ENCODE measurements around the gene SMCR8.
"Not testable (repeated sequence)": the region's sequence is repeated elsewhere in the genome, so short reads cannot be mapped to it uniquely, and the experiment has no call there.

SMCR8 gene

DNA sequence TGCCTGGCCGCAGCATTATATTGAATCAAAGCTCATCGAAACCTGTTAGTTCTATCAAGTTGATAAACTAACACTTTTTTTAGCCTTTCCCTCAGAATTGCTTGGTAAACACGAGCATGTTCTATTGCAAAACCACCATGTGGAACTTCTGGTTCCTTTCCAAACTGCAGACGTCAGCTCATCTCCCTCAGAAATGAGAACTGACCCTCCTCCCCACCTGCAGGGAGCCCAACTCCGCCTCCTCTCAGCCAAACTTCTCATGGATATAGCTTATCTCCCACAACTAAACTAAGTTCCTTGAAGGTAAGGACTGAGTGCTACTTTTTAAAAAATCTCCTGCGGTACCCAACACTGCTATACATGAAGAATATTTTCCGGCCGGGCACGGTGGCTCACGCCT lies 41.5 kb downstream of the SMCR8 start:
- 90 to 92% methylated on average over 10 of the region's 10 CpGs for WGBS, 2 experiments
- H3K36me3 ChIP-seq (ENCODE audit: control insufficient read depth, insufficient read depth, low read length) = peaks cover 14% of the 10 kb centered on the region
- H3K27me3 ChIP-seq (ENCODE audit: control insufficient read depth, insufficient read depth, low read length, poor library complexity, severe bottlenecking) = no peaks in the 10 kb centered on the region
- H3K4me3 ChIP-seq (ENCODE audit: insufficient read depth, low read depth, low read length) = no peak overlapping the region
- H3K4me1 ChIP-seq (ENCODE audit: control insufficient read depth, insufficient read depth, low read length) = no peaks in the 10 kb centered on the region
- no peaks in the 10 kb centered on the region for H3K9me3 ChIP-seq (ENCODE audit: control insufficient read depth, low read length)
- H3K27ac ChIP-seq (ENCODE audit: insufficient read depth, low read depth, low read length, poor library complexity, severe bottlenecking) = no peak overlapping the region

DNA sequence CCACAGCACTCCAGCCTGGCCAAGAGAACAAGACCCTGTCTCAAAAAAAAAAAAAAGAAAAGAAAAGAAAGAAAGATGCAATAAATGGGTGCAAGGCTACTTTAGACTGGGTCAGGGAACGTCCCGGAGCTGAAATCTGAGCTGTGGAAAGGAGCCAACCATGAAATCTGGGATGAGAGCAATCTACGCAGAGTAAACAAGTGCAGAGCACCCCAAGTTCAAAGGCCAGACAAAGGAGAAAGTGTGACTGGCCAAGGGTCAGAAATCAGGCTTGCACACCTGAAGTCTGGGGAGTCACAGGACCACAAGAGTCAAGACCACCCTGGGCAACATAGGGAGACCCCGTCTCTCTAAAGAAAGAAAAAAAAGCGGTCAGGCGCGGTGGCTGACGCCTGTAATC lies 45.4 kb downstream of the SMCR8 start:
- no peak overlapping the region for H3K4me3 ChIP-seq (ENCODE audit: insufficient read depth, low read depth, low read length)
- no peaks in the 10 kb centered on the region for H3K27me3 ChIP-seq (ENCODE audit: control insufficient read depth, insufficient read depth, low read length, poor library complexity, severe bottlenecking)
- H3K36me3 ChIP-seq (ENCODE audit: control insufficient read depth, insufficient read depth, low read length) = peaks cover 5% of the 10 kb centered on the region
- no peak overlapping the region for H3K27ac ChIP-seq (ENCODE audit: insufficient read depth, low read depth, low read length, poor library complexity, severe bottlenecking)
- WGBS, 2 experiments = 84 to 86% methylated on average over 8 of the region's 8 CpGs
- H3K4me1 ChIP-seq (ENCODE audit: control insufficient read depth, insufficient read depth, low read length) = no peaks in the 10 kb centered on the region
- H3K9me3 ChIP-seq (ENCODE audit: control insufficient read depth, low read length) = no peaks in the 10 kb centered on the region

DNA sequence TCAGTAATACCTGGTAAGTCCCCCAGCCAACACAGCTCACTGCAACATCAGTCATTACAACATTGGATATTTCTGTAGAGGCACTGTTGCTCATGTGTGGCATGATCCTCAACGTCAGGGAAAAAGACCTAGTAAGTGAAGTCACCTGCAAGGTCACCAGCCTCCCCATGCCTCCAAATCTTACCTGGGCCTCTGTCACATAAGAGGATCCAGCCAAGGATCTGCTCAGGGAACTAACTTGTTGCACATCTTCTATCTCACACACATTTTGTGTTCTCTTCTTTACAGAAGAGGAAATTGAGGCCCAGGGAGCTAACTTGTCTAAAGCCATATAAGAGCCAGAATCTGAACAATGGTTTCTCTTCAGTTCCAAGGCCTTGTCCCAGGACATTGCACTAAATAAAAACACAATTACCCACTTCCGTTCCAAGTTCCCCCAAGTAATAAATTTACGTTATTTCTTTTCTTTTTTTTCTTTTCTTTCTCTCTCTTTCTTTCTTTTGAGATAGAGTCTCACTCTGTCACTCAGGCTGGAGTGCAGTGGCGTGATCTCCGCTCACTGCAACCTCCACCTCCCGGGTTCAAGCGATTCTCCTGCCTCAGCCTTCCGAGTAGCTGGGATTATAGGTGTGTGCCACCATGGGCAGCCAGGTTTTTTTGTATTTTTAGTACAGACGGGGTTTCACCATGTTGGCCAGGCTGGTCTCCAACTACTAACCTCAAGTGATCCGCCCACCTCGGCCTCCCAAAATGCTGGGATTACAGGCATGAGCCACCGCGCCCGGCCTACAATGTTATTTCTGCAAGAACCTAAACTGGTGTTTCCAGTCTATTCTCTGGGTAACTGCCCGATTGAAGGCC lies 47.0 kb downstream of the SMCR8 start:
- H3K4me3 ChIP-seq (ENCODE audit: insufficient read depth, low read depth, low read length) = peak overlapping the region; percentile 87
- 68 to 71% methylated on average over 15 of the region's 15 CpGs for WGBS, 2 experiments
- H3K27me3 ChIP-seq (ENCODE audit: control insufficient read depth, insufficient read depth, low read length, poor library complexity, severe bottlenecking) = no peaks in the 10 kb centered on the region
- H3K9me3 ChIP-seq (ENCODE audit: control insufficient read depth, low read length) = no peaks in the 10 kb centered on the region
- no peak overlapping the region for H3K27ac ChIP-seq (ENCODE audit: insufficient read depth, low read depth, low read length, poor library complexity, severe bottlenecking)
- no peaks in the 10 kb centered on the region for H3K4me1 ChIP-seq (ENCODE audit: control insufficient read depth, insufficient read depth, low read length)
- H3K36me3 ChIP-seq (ENCODE audit: control insufficient read depth, insufficient read depth, low read length) = peaks cover 5% of the 10 kb centered on the region

DNA sequence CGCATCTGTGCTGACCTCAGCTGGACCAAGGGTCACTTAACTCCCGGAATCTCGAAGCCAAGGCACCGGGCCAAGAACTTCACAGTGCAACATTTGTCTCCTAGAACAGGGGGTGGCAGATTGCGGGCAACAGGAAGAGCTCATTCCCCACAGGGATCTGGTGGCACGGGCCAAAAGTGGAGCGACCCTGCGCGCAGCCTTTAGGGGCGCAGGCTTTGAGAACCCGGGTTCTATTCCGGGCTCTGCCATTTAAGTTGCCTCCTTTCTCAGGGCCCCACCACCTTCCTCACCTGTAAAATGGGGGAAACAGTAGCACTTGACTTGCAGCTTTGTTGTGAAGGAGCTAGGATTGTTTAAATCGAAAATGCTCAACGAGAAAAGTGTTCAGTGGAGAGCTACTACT lies 47.6 kb downstream of the SMCR8 start:
- H3K27ac ChIP-seq (ENCODE audit: insufficient read depth, low read depth, low read length, poor library complexity, severe bottlenecking) = no peak overlapping the region
- peak overlapping the region; percentile 87 for H3K4me3 ChIP-seq (ENCODE audit: insufficient read depth, low read depth, low read length)
- no peaks in the 10 kb centered on the region for H3K27me3 ChIP-seq (ENCODE audit: control insufficient read depth, insufficient read depth, low read length, poor library complexity, severe bottlenecking)
- H3K36me3 ChIP-seq (ENCODE audit: control insufficient read depth, insufficient read depth, low read length) = peaks cover 5% of the 10 kb centered on the region
- no peaks in the 10 kb centered on the region for H3K4me1 ChIP-seq (ENCODE audit: control insufficient read depth, insufficient read depth, low read length)
- no peaks in the 10 kb centered on the region for H3K9me3 ChIP-seq (ENCODE audit: control insufficient read depth, low read length)
- WGBS, 2 experiments = 10% methylated on average over 14 of the region's 14 CpGs

DNA sequence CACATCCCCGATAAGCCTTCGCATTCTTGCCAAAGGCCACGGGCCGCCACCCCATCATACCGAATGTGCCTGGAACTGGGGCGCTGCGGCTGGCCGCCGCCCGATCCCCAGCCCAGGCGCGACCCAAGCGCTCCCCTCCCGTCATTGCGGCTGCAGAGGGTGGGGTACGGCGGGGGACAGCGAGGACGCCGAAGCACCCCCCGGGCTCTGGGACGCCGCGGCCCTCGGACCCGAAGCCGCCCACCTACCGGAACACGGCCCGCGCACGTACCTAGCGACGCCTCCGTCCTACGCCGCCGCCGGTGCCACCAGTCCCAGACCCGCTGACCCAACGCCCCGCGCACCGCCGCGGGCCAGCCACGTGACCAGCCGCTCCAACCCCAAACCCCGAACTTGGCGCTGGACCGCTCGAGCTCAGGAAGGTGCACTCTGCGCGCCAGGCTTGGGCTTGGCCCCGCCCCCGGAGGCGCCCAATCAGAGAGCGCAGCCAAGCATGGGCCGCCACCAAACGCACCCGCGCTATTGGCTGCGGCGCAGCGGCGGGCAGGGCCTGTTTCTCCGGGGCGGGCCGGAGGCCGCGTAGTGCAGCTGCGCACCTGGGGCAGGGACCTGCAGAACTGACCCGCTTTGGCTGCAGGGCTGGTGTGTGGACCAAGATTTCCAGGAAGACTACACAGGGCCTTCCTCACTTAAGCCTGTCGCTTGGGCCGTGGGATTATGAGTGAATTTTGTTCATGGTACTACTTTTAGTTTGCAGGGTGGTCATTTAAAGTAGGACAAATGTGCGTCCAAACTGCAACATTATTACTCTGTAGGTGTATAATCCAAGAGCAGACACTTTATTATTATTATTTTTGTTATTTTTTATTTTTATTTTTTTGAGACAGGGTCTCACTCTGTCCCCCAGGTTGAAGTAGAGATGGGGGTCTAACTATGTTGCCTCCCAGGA lies 48.3 kb downstream of the SMCR8 start, which contains the start of gene SHMT1:
TSS of gene SHMT1 (minus strand) at position 450 of the 949 bp plus-strand sequence. CDS start 7,569 bp downstream, outside the sequence.
- Histone ChIP-seq H3K27me3 (ENCODE audit: control insufficient read depth, insufficient read depth, low read length, poor library complexity, severe bottlenecking) (no peaks in the 10 kb centered on the region), H3K9me3 (ENCODE audit: control insufficient read depth, low read length) (no peaks in the 10 kb centered on the region), H3K4me1 (ENCODE audit: control insufficient read depth, insufficient read depth, low read length) (no peaks in the 10 kb centered on the region), H3K27ac (ENCODE audit: insufficient read depth, low read depth, low read length, poor library complexity, severe bottlenecking) (no peak within 1 kb of the TSS), H3K4me3 (ENCODE audit: insufficient read depth, low read depth, low read length) (peak within 1 kb of the TSS; percentile 87), H3K36me3 (ENCODE audit: control insufficient read depth, insufficient read depth, low read length) (peaks cover 4% of the 10 kb centered on the region)
- whole genome bisulfite sequencing, 2 experiments = 1 to 2% methylated on average over 75 to 76 of the region's 76 CpGs

DNA sequence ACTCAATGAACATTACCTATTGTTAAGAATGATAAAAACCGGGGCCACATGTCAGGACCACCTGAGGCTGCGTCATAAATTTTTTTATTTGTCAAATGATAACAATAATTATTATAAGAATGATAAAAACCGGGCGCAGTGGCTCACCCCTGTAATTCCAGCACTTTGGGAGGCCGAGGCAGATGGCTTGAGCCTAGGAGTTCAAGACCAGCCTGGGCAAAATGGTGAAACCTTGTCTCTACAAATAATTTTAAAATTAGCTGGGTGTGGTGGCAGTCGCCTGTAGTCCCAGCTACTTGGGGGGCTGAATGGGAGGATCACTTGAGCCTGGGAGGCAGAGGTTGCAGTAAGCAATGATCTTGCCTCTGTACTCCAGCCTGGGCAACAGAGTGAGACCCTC lies 49.1 kb downstream of the SMCR8 start:
- H3K9me3 ChIP-seq (ENCODE audit: control insufficient read depth, low read length) = no peaks in the 10 kb centered on the region
- no peaks in the 10 kb centered on the region for H3K4me1 ChIP-seq (ENCODE audit: control insufficient read depth, insufficient read depth, low read length)
- 92 to 94% methylated on average over 4 to 6 of the region's 6 CpGs for WGBS, 2 experiments
- no peak overlapping the region for H3K4me3 ChIP-seq (ENCODE audit: insufficient read depth, low read depth, low read length)
- no peaks in the 10 kb centered on the region for H3K27me3 ChIP-seq (ENCODE audit: control insufficient read depth, insufficient read depth, low read length, poor library complexity, severe bottlenecking)
- no peak overlapping the region for H3K27ac ChIP-seq (ENCODE audit: insufficient read depth, low read depth, low read length, poor library complexity, severe bottlenecking)
- no peaks in the 10 kb centered on the region for H3K36me3 ChIP-seq (ENCODE audit: control insufficient read depth, insufficient read depth, low read length)

DNA sequence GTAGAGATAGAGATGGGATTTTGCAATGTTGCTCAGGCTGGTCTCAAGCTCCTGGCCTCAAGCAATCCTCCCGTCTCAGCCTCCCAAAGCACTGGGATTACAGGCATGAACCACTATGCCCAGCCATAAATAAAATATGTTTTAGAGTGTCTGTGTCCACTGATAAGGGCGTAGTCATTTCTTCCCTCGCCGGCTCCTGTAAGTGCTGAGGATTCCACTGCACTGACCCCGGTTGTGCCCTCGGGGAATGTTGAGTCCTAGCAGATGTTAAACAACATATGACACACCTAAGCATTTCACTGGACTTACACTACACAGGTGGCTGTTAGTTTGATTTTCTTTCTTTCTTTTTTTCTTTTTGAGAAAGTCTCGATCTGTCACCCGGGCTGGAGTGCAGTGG lies 53.9 kb downstream of the SMCR8 start:
- 96 to 97% methylated on average over 8 of the region's 8 CpGs for WGBS, 2 experiments
- Histone ChIP-seq H3K36me3 (ENCODE audit: control insufficient read depth, insufficient read depth, low read length) (no peaks in the 10 kb centered on the region), H3K27ac (ENCODE audit: insufficient read depth, low read depth, low read length, poor library complexity, severe bottlenecking) (no peak overlapping the region), H3K9me3 (ENCODE audit: control insufficient read depth, low read length) (no peaks in the 10 kb centered on the region), H3K27me3 (ENCODE audit: control insufficient read depth, insufficient read depth, low read length, poor library complexity, severe bottlenecking) (no peaks in the 10 kb centered on the region), H3K4me3 (ENCODE audit: insufficient read depth, low read depth, low read length) (no peak overlapping the region), H3K4me1 (ENCODE audit: control insufficient read depth, insufficient read depth, low read length) (no peaks in the 10 kb centered on the region)

DNA sequence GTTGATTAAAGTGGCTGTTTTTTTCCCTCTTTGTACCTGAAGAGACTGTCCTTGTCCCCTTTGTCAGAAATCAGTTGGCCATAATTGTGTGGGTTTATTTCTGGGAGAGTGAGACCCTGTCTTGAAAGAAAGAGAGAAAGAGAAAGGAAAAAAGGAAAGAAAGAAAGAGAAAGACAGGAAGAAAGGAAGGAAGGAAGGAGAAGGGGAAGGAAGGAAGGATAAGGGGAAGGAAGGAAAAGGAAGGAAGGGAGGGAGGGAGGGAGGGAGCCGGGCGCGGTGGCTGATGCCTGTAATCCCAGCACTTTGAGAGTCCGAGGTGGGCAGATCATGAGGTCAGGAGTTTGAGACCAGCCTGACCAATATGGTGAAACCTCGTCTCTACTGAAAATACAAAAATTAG lies 55.7 kb downstream of the SMCR8 start:
- Histone ChIP-seq H3K4me3 (ENCODE audit: insufficient read depth, low read depth, low read length) (no peak overlapping the region), H3K27ac (ENCODE audit: insufficient read depth, low read depth, low read length, poor library complexity, severe bottlenecking) (no peak overlapping the region), H3K9me3 (ENCODE audit: control insufficient read depth, low read length) (no peaks in the 10 kb centered on the region), H3K36me3 (ENCODE audit: control insufficient read depth, insufficient read depth, low read length) (no peaks in the 10 kb centered on the region), H3K27me3 (ENCODE audit: control insufficient read depth, insufficient read depth, low read length, poor library complexity, severe bottlenecking) (no peaks in the 10 kb centered on the region), H3K4me1 (ENCODE audit: control insufficient read depth, insufficient read depth, low read length) (no peaks in the 10 kb centered on the region)
- WGBS, 2 experiments = 91 to 92% methylated on average over 5 of the region's 5 CpGs

DNA sequence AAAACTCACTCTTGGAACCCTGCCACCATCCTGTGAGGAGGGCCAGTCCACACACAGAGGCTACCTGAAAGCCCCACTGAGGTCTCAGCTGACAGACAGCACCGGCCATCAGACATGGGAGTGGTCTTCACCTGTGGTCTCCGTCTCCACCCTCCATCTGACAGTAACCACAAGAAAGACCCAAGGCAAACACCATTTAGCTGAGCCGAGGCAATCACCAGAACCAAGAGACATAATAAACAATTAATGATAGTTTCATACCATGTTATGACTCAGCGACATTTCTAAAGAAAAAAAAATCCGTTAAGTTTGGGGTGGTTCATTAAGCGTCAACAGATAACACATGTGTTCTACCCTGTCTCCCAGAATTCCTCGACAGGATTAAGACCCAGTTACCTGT lies 56.4 kb downstream of the SMCR8 start:
- 93 to 96% methylated on average over 6 to 7 of the region's 7 CpGs for WGBS, 2 experiments
- Histone ChIP-seq H3K4me3 (ENCODE audit: insufficient read depth, low read depth, low read length) (no peak overlapping the region), H3K27me3 (ENCODE audit: control insufficient read depth, insufficient read depth, low read length, poor library complexity, severe bottlenecking) (no peaks in the 10 kb centered on the region), H3K9me3 (ENCODE audit: control insufficient read depth, low read length) (no peaks in the 10 kb centered on the region), H3K27ac (ENCODE audit: insufficient read depth, low read depth, low read length, poor library complexity, severe bottlenecking) (no peak overlapping the region), H3K4me1 (ENCODE audit: control insufficient read depth, insufficient read depth, low read length) (no peaks in the 10 kb centered on the region), H3K36me3 (ENCODE audit: control insufficient read depth, insufficient read depth, low read length) (no peaks in the 10 kb centered on the region)

DNA sequence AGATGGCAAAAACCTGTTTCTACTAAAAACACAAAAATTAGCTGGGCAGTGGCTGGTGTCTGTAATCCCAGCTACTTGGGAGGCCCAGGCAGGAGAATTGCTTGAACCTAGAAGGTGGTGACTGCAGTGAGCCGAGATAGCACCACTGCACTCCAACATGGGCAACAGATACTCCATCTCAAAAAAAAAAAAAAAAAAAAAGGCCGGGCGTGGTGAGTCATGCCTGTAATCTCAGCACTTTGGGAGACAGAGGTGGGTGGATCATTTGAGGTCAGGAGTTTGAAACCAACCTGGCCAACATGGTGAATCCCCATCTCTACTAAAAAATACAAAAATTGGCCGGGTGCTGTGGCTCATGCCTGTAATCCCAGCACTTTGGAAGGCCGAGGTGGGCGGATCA lies 58.1 kb downstream of the SMCR8 start:
- H3K4me3 ChIP-seq (ENCODE audit: insufficient read depth, low read depth, low read length); H3K4me1 ChIP-seq (ENCODE audit: control insufficient read depth, insufficient read depth, low read length); H3K27ac ChIP-seq (ENCODE audit: insufficient read depth, low read depth, low read length, poor library complexity, severe bottlenecking); H3K9me3 ChIP-seq (ENCODE audit: control insufficient read depth, low read length); H3K36me3 ChIP-seq (ENCODE audit: control insufficient read depth, insufficient read depth, low read length); H3K27me3 ChIP-seq (ENCODE audit: control insufficient read depth, insufficient read depth, low read length, poor library complexity, severe bottlenecking): not testable (repeated sequence)
- WGBS, 2 experiments = 94 to 99% methylated on average over 5 to 6 of the region's 6 CpGs

Measured in ectodermal cell (in vitro differentiated cells).